K562 (cell line): ENCODE results near the gene MICALL2. TPM values are rescaled to one million over a fixed set of nuclear protein-coding genes. Genes with fewer than 3 reads are reported as not detected.

Source experiments
- DDX20 ChIP-seq: fragments of 450-650 bp; IDR thresholded peaks from 2 replicates; pipeline ENCODE4 v1.6.1; 2016; ENCODE audit warnings: missing genetic modification characterization, low read depth, mild to moderate bottlenecking, missing compliant biosample characterization, moderate library complexity
- FIP1L1 ChIP-seq: fragments of 200-400 bp; formaldehyde crosslinking; IDR thresholded peaks from 2 replicates; pipeline ENCODE4 v1.6.1; 2018; ENCODE audit warnings: mild to moderate bottlenecking, low read depth, low read length; ENCODE audit not compliant: poor library complexity, severe bottlenecking
- HMG20B ChIP-seq: fragments of 250-450 bp; sonication (Bioruptor Pico); IDR thresholded peaks from 2 replicates; pipeline ENCODE4 v1.5.0; 2021; ENCODE audit warnings: mild to moderate bottlenecking
- HNRNPUL1 ChIP-seq: fragments of 200-400 bp; formaldehyde crosslinking; IDR thresholded peaks from 2 replicates; pipeline ENCODE4 v1.6.1; 2017; ENCODE audit warnings: low read length
- KLF10 ChIP-seq: fragments of 250-450 bp; sonication (Bioruptor Pico); IDR thresholded peaks from 2 replicates; pipeline ENCODE4 v1.6.1; 2021; ENCODE audit warnings: matching md5 sums
- NR1H2 ChIP-seq: sonication (generic); formaldehyde crosslinking; IDR thresholded peaks from 2 replicates; pipeline ENCODE4 v1.4.0; 2020; ENCODE audit warnings: mild to moderate bottlenecking, missing genetic modification reagents
- PML ChIP-seq: IDR thresholded peaks from 2 replicates; pipeline ENCODE4 v1.6.1; 2012; ENCODE audit warnings: low read length, inconsistent platforms
- RBM25 ChIP-seq: fragments of 200-400 bp; formaldehyde crosslinking; IDR thresholded peaks from 2 replicates; pipeline ENCODE4 v1.6.1; 2018; ENCODE audit warnings: low read length, low read depth, moderate library complexity; ENCODE audit not compliant: severe bottlenecking
- SIX5 ChIP-seq, 2 experiments: IDR thresholded peaks; 2 replicates each; pipeline ENCODE4 v1.6.1; 2011; ENCODE audit warnings: low read length in 2 of 2, borderline replicate concordance in 1 of 2, low read depth in 1 of 2, mild to moderate bottlenecking in 1 of 2, moderate library complexity in 1 of 2; ENCODE audit not compliant: insufficient read depth in 1 of 2
- SREBF1 ChIP-seq: fragments of 150-350 bp; IDR thresholded peaks from 2 replicates; pipeline ENCODE4 v1.6.1; 2014; ENCODE audit warnings: antibody characterized with exemption, low read depth, low read length, borderline replicate concordance
- TEAD2 ChIP-seq: fragments of 450-650 bp; IDR thresholded peaks from 2 replicates; pipeline ENCODE4 v1.6.1; 2016; ENCODE audit warnings: missing genetic modification characterization, control low read depth, missing compliant biosample characterization
- ZNF384 ChIP-seq: IDR thresholded peaks from 2 replicates; pipeline ENCODE4 v1.6.1; 2012; ENCODE audit warnings: low read depth, low read length, improper control_type of control experiment
- ZNF75A ChIP-seq: fragments of 450-650 bp; formaldehyde crosslinking; IDR thresholded peaks from 2 replicates; pipeline ENCODE4 v1.4.0; 2020; ENCODE audit warnings: mild to moderate bottlenecking
- polyA plus RNA-seq, 8 experiments: library from polyadenylated mRNA; depleted of rRNA in 4 of 8; stranded (reverse) in 5 of 8; unstranded in 3 of 8; fragments of >200 nt; fragmentation: Nextera tagmentation in 2 of 8; fragmentation: Illumina TruSeq in 1 of 8; extraction: Ambion mirVana in 2 of 8; extraction: Trizol in 1 of 8; gene quantifications; 2 replicates each; pipeline versions ENCODE4 v1.2.1 to v1.2.3, GENCODE V29; 2011 to 2014; ENCODE audit warnings: inconsistent platforms in 1 of 8, missing spikeins in 1 of 8
- total RNA-seq, 7 experiments: library from RNA; depleted of rRNA in 6 of 7; stranded (reverse); fragments of >200 nt in 6 of 7; fragmentation: Illumina TruSeq in 2 of 7; extraction: Trizol in 2 of 7; gene quantifications; 2 replicates each; pipeline versions ENCODE4 v1.2.1 to v1.2.3, GENCODE V29; 2011 to 2021; ENCODE audit warnings: low replicate concordance in 1 of 7
- TF ChIP-seq, protein P1 (sequence below): fragments of 250-450 bp; sonication (Bioruptor Pico); IDR thresholded peaks from 2 replicates; pipeline ENCODE4 v1.4.0; 2020; ENCODE audit warnings: mild to moderate bottlenecking, moderate library complexity
- TF ChIP-seq, protein P2 (sequence below): fragments of 450-650 bp; IDR thresholded peaks from 2 replicates; pipeline ENCODE4 v1.6.1; 2017; ENCODE audit warnings: antibody characterized with exemption, mild to moderate bottlenecking
- TF ChIP-seq, protein P3 (sequence below): fragments of 150-350 bp; IDR thresholded peaks from 2 replicates; pipeline ENCODE4 v1.6.1; 2014; ENCODE audit warnings: low read depth, mild to moderate bottlenecking, low read length, borderline replicate concordance

The MICALL2 gene
- total and polyA plus RNA-seq, 9 of the 15 experiments (the other 6 are each of a cell fraction or from before 2014, with no cell fraction given) = 1.8 to 103 (median 17.0) TPM

DNA sequence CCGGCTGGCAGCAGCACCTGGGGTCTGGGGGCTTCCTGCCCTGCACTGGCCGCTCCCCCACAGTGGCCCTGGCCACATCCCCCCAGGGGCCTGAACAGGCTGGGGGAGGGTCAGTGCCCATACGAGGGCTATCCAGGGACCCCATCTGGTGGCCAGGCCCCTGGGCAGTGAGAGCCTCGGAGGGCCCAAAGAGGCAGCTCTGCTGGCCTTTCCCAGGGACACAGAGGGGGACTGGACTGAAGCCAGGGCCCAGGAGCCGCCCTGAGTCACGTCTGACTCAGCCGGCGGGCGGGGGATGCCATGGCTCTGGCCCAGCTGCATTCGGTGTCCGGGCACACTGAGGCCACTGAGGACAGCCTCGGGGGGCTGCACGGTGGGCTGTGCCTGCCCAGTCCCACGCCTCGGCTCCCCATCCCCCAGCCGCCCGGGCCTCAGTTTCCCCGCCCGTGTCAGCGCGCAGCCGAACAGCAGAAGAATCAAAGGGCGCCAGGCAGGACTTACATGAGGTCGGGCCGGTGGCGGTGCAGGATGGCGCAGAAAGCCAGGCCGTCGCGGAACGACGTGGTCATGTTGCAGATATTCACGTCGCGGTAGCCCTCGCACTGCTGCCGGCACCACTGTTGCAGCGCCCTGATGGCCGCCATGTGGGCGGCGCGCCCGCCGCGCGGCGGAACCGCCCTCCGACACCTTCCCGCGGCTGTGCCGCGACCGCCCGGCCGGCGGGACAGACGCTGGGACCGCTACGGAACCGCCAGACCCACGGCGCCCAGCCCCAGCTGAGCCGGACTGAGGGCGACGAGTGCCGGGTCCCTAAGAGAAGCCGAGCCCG lies at the start of gene MICALL2 (continued):
- TF ChIP-seq, protein P1, sequence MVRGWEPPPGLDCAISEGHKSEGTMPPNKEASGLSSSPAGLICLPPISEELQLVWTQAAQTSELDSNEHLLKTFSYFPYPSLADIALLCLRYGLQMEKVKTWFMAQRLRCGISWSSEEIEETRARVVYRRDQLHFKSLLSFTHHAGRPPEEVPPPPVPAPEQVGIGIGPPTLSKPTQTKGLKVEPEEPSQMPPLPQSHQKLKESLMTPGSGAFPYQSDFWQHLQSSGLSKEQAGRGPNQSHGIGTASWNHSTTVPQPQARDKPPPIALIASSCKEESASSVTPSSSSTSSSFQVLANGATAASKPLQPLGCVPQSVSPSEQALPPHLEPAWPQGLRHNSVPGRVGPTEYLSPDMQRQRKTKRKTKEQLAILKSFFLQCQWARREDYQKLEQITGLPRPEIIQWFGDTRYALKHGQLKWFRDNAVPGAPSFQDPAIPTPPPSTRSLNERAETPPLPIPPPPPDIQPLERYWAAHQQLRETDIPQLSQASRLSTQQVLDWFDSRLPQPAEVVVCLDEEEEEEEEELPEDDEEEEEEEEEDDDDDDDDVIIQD (CRISPR knock-in tag) = no peak
- TF ChIP-seq PML (peak; percentile 57; the same call in 1 of the 2 replicates), ZNF384 (no peak), DDX20 (tag) (no peak), KLF10 (CRISPR knock-in tag) (no peak), HNRNPUL1 (no peak), HMG20B (CRISPR knock-in tag) (no peak), FIP1L1 (no peak), ZNF75A (CRISPR knock-in tag) (no peak), TEAD2 (tag) (no peak), SIX5 (IDR thresholded peaks at IDR 0.05; ENCODE audit: borderline replicate concordance in 1 of 2, insufficient read depth in 1 of 2, low read depth in 1 of 2, low read length in 2 of 2) (no peak), RBM25 (no peak), SREBF1 (no peak), NR1H2 (CRISPR knock-in tag) (no peak)
- TF ChIP-seq, protein P2, sequence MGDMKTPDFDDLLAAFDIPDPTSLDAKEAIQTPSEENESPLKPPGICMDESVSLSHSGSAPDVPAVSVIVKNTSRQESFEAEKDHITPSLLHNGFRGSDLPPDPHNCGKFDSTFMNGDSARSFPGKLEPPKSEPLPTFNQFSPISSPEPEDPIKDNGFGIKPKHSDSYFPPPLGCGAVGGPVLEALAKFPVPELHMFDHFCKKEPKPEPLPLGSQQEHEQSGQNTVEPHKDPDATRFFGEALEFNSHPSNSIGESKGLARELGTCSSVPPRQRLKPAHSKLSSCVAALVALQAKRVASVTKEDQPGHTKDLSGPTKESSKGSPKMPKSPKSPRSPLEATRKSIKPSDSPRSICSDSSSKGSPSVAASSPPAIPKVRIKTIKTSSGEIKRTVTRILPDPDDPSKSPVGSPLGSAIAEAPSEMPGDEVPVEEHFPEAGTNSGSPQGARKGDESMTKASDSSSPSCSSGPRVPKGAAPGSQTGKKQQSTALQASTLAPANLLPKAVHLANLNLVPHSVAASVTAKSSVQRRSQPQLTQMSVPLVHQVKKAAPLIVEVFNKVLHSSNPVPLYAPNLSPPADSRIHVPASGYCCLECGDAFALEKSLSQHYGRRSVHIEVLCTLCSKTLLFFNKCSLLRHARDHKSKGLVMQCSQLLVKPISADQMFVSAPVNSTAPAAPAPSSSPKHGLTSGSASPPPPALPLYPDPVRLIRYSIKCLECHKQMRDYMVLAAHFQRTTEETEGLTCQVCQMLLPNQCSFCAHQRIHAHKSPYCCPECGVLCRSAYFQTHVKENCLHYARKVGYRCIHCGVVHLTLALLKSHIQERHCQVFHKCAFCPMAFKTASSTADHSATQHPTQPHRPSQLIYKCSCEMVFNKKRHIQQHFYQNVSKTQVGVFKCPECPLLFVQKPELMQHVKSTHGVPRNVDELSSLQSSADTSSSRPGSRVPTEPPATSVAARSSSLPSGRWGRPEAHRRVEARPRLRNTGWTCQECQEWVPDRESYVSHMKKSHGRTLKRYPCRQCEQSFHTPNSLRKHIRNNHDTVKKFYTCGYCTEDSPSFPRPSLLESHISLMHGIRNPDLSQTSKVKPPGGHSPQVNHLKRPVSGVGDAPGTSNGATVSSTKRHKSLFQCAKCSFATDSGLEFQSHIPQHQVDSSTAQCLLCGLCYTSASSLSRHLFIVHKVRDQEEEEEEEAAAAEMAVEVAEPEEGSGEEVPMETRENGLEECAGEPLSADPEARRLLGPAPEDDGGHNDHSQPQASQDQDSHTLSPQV = no peak
- TF ChIP-seq, protein P3, sequence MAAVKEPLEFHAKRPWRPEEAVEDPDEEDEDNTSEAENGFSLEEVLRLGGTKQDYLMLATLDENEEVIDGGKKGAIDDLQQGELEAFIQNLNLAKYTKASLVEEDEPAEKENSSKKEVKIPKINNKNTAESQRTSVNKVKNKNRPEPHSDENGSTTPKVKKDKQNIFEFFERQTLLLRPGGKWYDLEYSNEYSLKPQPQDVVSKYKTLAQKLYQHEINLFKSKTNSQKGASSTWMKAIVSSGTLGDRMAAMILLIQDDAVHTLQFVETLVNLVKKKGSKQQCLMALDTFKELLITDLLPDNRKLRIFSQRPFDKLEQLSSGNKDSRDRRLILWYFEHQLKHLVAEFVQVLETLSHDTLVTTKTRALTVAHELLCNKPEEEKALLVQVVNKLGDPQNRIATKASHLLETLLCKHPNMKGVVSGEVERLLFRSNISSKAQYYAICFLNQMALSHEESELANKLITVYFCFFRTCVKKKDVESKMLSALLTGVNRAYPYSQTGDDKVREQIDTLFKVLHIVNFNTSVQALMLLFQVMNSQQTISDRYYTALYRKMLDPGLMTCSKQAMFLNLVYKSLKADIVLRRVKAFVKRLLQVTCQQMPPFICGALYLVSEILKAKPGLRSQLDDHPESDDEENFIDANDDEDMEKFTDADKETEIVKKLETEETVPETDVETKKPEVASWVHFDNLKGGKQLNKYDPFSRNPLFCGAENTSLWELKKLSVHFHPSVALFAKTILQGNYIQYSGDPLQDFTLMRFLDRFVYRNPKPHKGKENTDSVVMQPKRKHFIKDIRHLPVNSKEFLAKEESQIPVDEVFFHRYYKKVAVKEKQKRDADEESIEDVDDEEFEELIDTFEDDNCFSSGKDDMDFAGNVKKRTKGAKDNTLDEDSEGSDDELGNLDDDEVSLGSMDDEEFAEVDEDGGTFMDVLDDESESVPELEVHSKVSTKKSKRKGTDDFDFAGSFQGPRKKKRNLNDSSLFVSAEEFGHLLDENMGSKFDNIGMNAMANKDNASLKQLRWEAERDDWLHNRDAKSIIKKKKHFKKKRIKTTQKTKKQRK = no peak
